ENCODE measurements around the gene SLIT3.
A peak's percentile ranks its signal among the peaks of the same experiment; 100 is the strongest.
"Not testable (repeated sequence)": the region's sequence is repeated elsewhere in the genome, so short reads cannot be mapped to it uniquely, and the experiment has no call there.

The SLIT3 gene

GRCh38 chr5:168749391-168750100 is 551.4 kb downstream of the SLIT3 start:
- no peak for DNase-seq

- peak; percentile 78 for DNase-seq
Observed at GRCh38 chr5:168747987-168748777, 552.8 kb downstream of the SLIT3 start.

- no peak for DNase-seq
Observed at GRCh38 chr5:168746893-168747640, 553.9 kb downstream of the SLIT3 start.

GRCh38 chr5:168746126-168746892 is 554.6 kb downstream of the SLIT3 start:
- not testable (repeated sequence) for DNase-seq

GRCh38 chr5:168743617-168744016 is 557.3 kb downstream of the SLIT3 start:
- DNase-seq, result no peak

- not testable (repeated sequence) for DNase-seq
Observed at GRCh38 chr5:168742311-168742710, 558.6 kb downstream of the SLIT3 start.

GRCh38 chr5:168740811-168741213 is 560.1 kb downstream of the SLIT3 start:
- DNase-seq, result no peak

- DNase-seq, result no peak
Observed at GRCh38 chr5:168740092-168740800, 560.7 kb downstream of the SLIT3 start.

GRCh38 chr5:168737066-168737465 is 563.9 kb downstream of the SLIT3 start:
- no peak for DNase-seq

- DNase-seq, result no peak
Observed at GRCh38 chr5:168736281-168736831, 564.6 kb downstream of the SLIT3 start.

- DNase-seq, result peak; percentile 13
Observed at GRCh38 chr5:168734620-168735300, 566.2 kb downstream of the SLIT3 start.

GRCh38 chr5:168734119-168734518 is 566.8 kb downstream of the SLIT3 start:
- DNase-seq, result no peak

- DNase-seq, result no peak
Observed at GRCh38 chr5:168728546-168729211, 572.3 kb downstream of the SLIT3 start.

GRCh38 chr5:168727547-168727946 is 573.4 kb downstream of the SLIT3 start:
- DNase-seq, result no peak

GRCh38 chr5:168726342-168726741 is 574.6 kb downstream of the SLIT3 start:
- no peak for DNase-seq

- no peak for DNase-seq
Observed at GRCh38 chr5:168724227-168724626, 576.7 kb downstream of the SLIT3 start.

- no peak for DNase-seq
Observed at GRCh38 chr5:168723037-168723436, 577.9 kb downstream of the SLIT3 start.

- DNase-seq, result no peak
Observed at GRCh38 chr5:168721966-168722365, 579.0 kb downstream of the SLIT3 start.

- DNase-seq, result no peak
Observed at GRCh38 chr5:168721002-168721753, 579.8 kb downstream of the SLIT3 start.

GRCh38 chr5:168720575-168720974 is 580.4 kb downstream of the SLIT3 start:
- DNase-seq, result no peak

Data from activated CD4-positive, alpha-beta T cell treated with anti-CD3 and anti-CD28 coated beads for 48 hours (primary cell).